Cardiac muscle cell (in vitro differentiated cells and primary cell): ENCODE data around the gene UBE3A. TPM values are rescaled to one million over a fixed set of nuclear protein-coding genes. Genes with fewer than 3 reads are reported as not detected.
A peak's percentile ranks its signal among the peaks of the same experiment; 100 is the strongest.

ENCODE experiments used
- DNase-seq, 2 donors: peaks; one replicate each; pipeline versions ENCODE4 v3.0.0 to v3.0.0-alpha.2; 2010 to 2017; ENCODE audit warnings: low read depth in 1 of 2, low spot score in 1 of 2
- H3K27ac ChIP-seq: fragments of 200-600 bp; sonication (generic); 2 replicates; pipeline ENCODE4 v1.5.1; 2016
- H3K27me3 ChIP-seq: fragments of 200-600 bp; sonication (generic); 2 replicates; pipeline ENCODE4 v1.6.0; 2016; ENCODE audit warnings: control low read depth
- H3K36me3 ChIP-seq: fragments of 200-600 bp; sonication (generic); 2 replicates; pipeline ENCODE4 v1.5.1; 2016; ENCODE audit warnings: control low read depth
- H3K4me1 ChIP-seq: fragments of 200-600 bp; sonication (generic); 2 replicates; pipeline ENCODE4 v1.8.1; 2017; ENCODE audit warnings: low read depth, mild to moderate bottlenecking, mixed run types
- H3K4me3 ChIP-seq: fragments of 200-600 bp; sonication (generic); 2 replicates; pipeline ENCODE4 v1.5.1; 2016; ENCODE audit warnings: mild to moderate bottlenecking
- H3K9me3 ChIP-seq: fragments of 200-600 bp; sonication (generic); 2 replicates; pipeline ENCODE4 v1.5.1; 2017; ENCODE audit warnings: low read depth, mild to moderate bottlenecking, control low read depth
- CTCF ChIP-seq: IDR thresholded peaks from 2 replicates; pipeline ENCODE4 v1.5.1; 2012; ENCODE audit warnings: low read depth, mild to moderate bottlenecking, low read length
- polyA plus RNA-seq: library from polyadenylated mRNA; unstranded; fragments of >200 nt; fragmentation: Nextera tagmentation; extraction: Ambion mirVana; gene quantifications from 2 replicates; pipeline ENCODE4 v1.2.1, GENCODE V29; 2016
- total RNA-seq: library from RNA; depleted of rRNA; stranded (reverse); fragments of >200 nt; gene quantifications from 2 replicates; pipeline ENCODE4 v1.2.3, GENCODE V29; 2016

Gene UBE3A
- 60.4 and 92.2 TPM in 2 replicates for total RNA-seq
- 96.2 and 143 TPM in 2 replicates for polyA plus RNA-seq

- Histone ChIP-seq H3K4me3 (peak within 1 kb of the TSS; percentile 76), H3K27ac (peak within 1 kb of the TSS; percentile 98), H3K36me3 (no peaks in the 10 kb centered on the region), H3K4me1 (peaks cover 16% of the 10 kb centered on the region), H3K9me3 (no peaks in the 10 kb centered on the region), H3K27me3 (no peaks in the 10 kb centered on the region)
- peak; percentile 96 to 97 for DNase-seq
- peak; percentile 29 for TF ChIP-seq CTCF
Measured at GRCh38 chr15:25438601-25439368, at the start of gene UBE3A. Gene UBE3A, minus strand, starts transcription at chr15:25439024. Its CDS starts 29,917 bp downstream, at chr15:25409107.

- Histone ChIP-seq H3K4me3 (no peak overlapping the region), H3K4me1 (no peaks in the 10 kb centered on the region), H3K27ac (no peak overlapping the region), H3K9me3 (no peaks in the 10 kb centered on the region), H3K36me3 (no peaks in the 10 kb centered on the region), H3K27me3 (no peaks in the 10 kb centered on the region)
- no peak for TF ChIP-seq CTCF
- DNase-seq: no peak
Measured at GRCh38 chr15:25487226-25487884, 48.5 kb upstream of the UBE3A start.

GRCh38 chr15:25486051-25486450 lies 47.2 kb upstream of the UBE3A start:
- H3K27ac ChIP-seq: no peak overlapping the region
- H3K9me3 ChIP-seq: no peaks in the 10 kb centered on the region
- no peaks in the 10 kb centered on the region for H3K4me1 ChIP-seq
- no peak for DNase-seq
- no peaks in the 10 kb centered on the region for H3K27me3 ChIP-seq
- no peaks in the 10 kb centered on the region for H3K36me3 ChIP-seq
- no peak overlapping the region for H3K4me3 ChIP-seq
- TF ChIP-seq CTCF: no peak

- peak in 1 of 2 donors; percentile 24 for DNase-seq
- Histone ChIP-seq H3K4me1 (no peaks in the 10 kb centered on the region), H3K4me3 (no peak overlapping the region), H3K36me3 (no peaks in the 10 kb centered on the region), H3K27ac (no peak overlapping the region), H3K27me3 (no peaks in the 10 kb centered on the region), H3K9me3 (no peaks in the 10 kb centered on the region)
- no peak for TF ChIP-seq CTCF
Measured at GRCh38 chr15:25481208-25481859, 42.5 kb upstream of the UBE3A start.

GRCh38 chr15:25478313-25478712 lies 39.5 kb upstream of the UBE3A start:
- Histone ChIP-seq H3K27ac (no peak overlapping the region), H3K9me3 (no peaks in the 10 kb centered on the region), H3K4me3 (no peak overlapping the region), H3K36me3 (no peaks in the 10 kb centered on the region), H3K27me3 (no peaks in the 10 kb centered on the region), H3K4me1 (no peaks in the 10 kb centered on the region)
- TF ChIP-seq CTCF: no peak
- no peak for DNase-seq
